HFF-Myc (cell line): ENCODE data around the gene HOXD1.

ENCODE experiments used
- DNase-seq: peaks from one replicate; pipeline ENCODE4 v3.0.0-alpha.2; 2011; ENCODE audit warnings: low read depth; ENCODE audit errors: extremely low read depth
- H3K4me3 ChIP-seq: replicated peaks from 2 replicates; pipeline ENCODE4 v1.5.1; 2011; ENCODE audit warnings: low read depth, mild to moderate bottlenecking, control low read depth, low read length
- CTCF ChIP-seq: IDR thresholded peaks from 2 replicates; pipeline ENCODE4 v1.5.1; 2012; ENCODE audit warnings: mild to moderate bottlenecking, low read depth, low read length, control low read depth; ENCODE audit errors: missing control alignments

Gene HOXD1

GRCh38 chr2:176158855-176159662 lies 29.4 kb upstream of the HOXD1 start:
- DNase-seq = no peak
- TF ChIP-seq CTCF = no peak
- no peak overlapping the region for H3K4me3 ChIP-seq

- TF ChIP-seq CTCF = no peak
- DNase-seq = no peak
- no peak overlapping the region for H3K4me3 ChIP-seq
These were observed 28.7 kb upstream of the HOXD1 start for GRCh38 chr2:176159663-176160250.

GRCh38 chr2:176160251-176160985 lies 28.1 kb upstream of the HOXD1 start:
- no peak for DNase-seq
- no peak for TF ChIP-seq CTCF
- H3K4me3 ChIP-seq = no peak overlapping the region

- no peak for DNase-seq
- no peak for TF ChIP-seq CTCF
- no peak overlapping the region for H3K4me3 ChIP-seq
These were observed 27.3 kb upstream of the HOXD1 start for GRCh38 chr2:176160986-176161824.

GRCh38 chr2:176161825-176162626 lies 26.4 kb upstream of the HOXD1 start:
- no peak for TF ChIP-seq CTCF
- no peak for DNase-seq
- H3K4me3 ChIP-seq = no peak overlapping the region
